Head of caudate nucleus (tissue), 42 donors: ENCODE data around the gene OR11H12.
"Not testable (repeated sequence)": the region's sequence is repeated elsewhere in the genome, so short reads cannot be mapped to it uniquely, and the experiment has no call there.

Source experiments
- DNase-seq, 42 donors: peaks; one replicate each; pipeline versions ENCODE4 v3.0.0 to v3.0.0-alpha.2; 2020 to 2021; ENCODE audit warnings: mixed read lengths in 7 of 42
- intact Hi-C: fragments of 100-400 bp; cut with DNase I; formaldehyde crosslinking; loops from one replicate; pipeline ENCODE4 v1.15.0; 2022

The OR11H12 gene, protein sequence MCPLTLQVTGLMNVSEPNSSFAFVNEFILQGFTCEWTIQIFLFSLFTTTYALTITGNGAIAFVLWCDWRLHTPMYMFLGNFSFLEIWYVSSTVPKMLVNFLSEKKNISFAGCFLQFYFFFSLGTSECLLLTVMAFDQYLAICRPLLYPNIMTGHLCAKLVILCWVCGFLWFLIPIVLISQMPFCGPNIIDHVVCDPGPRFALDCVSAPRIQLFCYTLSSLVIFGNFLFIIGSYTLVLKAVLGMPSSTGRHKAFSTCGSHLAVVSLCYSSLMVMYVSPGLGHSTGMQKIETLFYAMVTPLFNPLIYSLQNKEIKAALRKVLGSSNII

DNA sequence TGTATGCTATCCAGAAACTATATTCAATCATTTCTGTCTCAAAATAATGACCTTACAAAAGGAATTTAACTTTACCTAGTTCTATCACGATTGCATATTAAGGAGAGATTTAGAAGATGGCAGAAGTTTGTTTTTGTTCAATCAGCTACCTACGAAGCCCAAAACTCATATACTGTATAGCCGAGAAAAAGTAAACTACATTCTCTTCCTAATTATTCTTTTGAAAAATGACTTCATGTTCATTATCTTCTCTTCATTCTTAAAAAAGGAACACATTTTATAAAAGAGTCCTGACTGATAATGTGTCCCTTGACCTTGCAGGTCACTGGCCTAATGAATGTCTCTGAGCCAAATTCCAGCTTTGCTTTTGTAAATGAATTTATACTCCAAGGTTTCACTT is at the start of gene OR11H12:
Gene OR11H12, plus strand, starts transcription at position 301 of the 400 bp plus-strand sequence. Its CDS starts 0 bp downstream, at position 301.
- intact Hi-C loops, DNase-seq: not testable (repeated sequence)

DNA sequence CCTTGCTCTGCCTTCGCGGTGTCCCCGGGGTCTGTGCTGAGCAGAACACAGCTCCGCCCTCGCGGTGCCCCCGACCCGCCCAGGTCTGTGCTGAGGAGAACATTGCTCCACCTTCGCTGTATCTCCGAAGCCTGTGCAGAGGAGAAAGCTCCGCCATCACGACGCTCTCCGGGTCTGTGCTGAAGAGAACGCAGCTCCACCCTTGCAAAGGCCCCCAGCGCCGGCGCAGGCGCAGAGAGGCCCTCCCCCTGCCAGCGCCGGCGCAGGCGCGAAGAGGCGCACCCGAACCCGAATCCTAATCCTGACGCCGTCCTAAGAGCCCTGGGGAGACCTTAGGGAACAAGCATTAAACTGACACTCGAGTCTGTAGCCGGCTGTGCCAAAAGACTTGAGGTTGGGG is 18.0 kb upstream of the OR11H12 start:
- intact Hi-C loops, DNase-seq: not testable (repeated sequence)

DNA sequence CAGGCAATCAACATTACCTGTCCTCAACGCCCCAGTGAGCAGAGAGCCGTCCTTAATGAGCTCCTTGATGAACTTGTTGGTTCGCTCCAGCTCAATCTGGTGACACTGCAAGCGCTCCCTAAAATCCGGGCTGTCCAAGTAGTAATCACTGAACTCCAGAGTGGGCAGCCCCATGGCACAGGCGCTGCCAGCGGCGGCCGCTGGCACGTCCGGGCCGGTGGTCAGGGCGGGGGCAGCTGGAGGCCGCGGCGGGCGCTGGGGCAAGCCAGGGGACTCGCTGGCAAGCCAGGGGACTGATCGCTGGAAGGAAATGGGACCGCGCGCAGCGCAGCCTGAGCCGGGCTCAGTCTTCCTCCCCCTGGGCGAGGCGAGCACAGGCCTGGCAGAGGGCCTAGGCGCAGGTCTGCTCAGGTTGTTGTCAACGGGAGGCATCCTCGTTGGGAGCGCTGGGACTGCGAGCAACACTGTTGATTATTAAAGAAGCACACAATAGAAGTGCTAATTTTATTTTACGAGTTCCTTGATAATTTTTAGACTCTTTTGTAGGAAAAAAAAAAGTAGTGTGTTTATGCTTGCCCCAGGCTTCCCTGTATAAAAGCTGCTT is 25.8 kb downstream of the OR11H12 start:
- DNase-seq, result peak in 4 of 42 donors; percentile 3 to 37 (median 18)
- intact Hi-C loops, result not testable (repeated sequence)

DNA sequence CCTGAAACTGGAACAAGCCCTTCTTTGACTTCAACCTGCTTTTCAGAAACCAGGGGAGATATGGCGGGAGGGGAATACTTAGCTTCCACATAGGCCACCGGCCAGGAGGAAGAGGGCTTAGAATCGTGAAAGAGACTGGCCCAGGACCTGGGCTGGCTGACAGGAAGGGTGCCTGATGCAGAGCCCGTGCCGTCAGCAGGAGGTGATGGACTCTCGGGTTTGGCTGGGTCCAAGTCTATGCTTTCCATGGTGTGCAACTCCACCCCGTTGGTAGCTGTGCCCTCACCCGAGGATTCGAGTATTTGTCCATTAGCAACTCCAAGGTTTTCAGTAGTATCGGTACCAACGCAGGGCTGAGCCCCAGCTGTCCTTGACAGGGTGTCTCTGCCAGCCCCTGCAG is 35.1 kb downstream of the OR11H12 start:
- intact Hi-C loops, DNase-seq: not testable (repeated sequence)

DNA sequence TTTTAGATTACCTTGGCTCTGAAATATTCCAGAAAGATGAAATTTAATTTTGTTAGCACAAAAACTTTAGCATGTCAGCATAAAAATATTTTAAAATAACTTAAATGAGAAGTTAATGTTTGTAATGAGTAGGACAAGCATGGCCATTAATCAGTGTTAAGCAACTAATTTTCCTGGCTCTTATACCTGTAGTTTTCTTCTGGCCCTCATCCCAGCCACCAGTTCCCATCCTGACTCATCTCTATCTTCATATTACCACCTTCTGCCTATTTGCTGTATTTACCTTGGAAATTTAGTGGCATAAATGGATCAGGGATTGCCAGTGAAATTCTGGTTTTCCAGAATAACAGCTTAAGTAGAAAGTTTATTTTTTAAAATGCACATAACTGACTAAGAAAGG is 37.1 kb downstream of the OR11H12 start:
- DNase-seq, intact Hi-C loops: not testable (repeated sequence)

DNA sequence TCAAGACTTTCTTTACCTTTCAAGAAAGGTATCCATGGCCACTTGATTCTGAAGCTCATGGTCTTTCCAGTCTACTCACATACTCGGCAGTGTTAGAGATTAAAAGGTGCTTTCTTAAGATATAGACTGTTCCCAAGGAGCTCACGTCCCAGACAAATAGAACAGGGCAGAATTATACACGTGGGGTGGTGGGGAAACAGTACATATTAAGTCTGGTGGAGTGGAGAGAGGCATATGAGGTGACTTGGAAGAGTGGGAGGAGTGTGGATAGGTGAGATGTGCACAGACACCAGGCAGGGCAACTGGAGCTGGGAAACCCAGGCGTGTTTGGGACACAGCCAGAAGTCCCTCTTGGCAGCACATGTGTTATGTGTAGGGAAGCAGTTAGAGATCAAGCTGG is 37.9 kb downstream of the OR11H12 start:
- intact Hi-C loops, DNase-seq: not testable (repeated sequence)

DNA sequence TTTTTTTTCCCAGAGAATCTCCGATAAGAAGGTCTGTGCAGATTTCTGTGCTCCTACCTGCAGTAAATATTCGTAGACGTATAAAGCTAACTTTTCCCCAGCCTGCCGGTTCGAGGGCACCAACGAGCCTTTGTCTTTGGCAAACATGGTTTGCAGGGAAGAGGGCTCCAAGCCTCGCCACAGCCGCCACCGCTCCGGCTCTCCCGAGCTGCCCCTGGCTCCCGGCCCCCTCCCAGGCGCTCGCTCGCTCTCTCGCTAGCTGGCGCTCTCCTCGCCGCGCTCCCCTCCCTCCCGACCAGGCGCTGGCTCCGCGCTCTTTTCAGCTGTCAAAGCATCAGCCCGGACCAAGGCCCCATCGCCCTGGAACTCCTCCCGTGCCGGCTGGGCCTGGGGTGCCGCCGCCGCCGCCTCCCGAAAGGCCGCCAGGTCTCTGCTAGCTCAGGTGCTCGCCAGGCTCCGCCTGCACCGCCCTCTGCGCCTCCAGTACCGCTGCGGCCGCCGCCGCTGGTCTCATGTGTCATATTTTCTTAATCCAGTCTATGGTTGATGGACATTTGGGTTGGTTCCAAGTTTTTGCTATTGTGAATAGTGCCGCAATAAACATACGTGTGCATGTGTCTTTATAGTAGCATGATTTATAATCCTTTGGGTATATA is 45.3 kb downstream of the OR11H12 start:
- DNase-seq, intact Hi-C loops: not testable (repeated sequence)
